Panc1 (cell line): ENCODE results near the gene PTGDS.

Source experiments
- POLR2AphosphoS5 ChIP-seq: IDR thresholded peaks from 2 replicates; pipeline ENCODE4 v1.6.1; 2012; ENCODE audit warnings: mild to moderate bottlenecking, low read depth, low read length, moderate library complexity
- TF ChIP-seq, protein P1 (sequence below): fragments of 450-650 bp; IDR thresholded peaks from 2 replicates; pipeline ENCODE4 v1.5.1; 2017; ENCODE audit warnings: mild to moderate bottlenecking

DNA sequence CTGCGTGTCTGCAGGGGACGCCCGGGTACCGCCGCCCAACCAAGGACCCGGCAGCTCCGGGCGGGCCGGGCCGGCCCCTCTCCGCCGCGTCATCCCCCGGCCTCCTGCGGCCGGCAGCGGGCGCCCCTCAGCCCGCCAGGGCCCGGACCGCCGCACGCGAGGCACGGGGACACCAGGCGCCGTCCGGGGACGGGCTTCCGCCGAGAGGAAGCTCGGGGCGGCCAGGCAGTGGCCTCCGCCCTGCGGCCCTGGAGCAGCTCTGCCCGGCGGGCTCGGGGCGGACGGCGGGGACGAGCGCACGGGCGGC, 33.1 kb upstream of the PTGDS start:
- no peak for TF ChIP-seq POLR2AphosphoS5
- TF ChIP-seq, protein P1, sequence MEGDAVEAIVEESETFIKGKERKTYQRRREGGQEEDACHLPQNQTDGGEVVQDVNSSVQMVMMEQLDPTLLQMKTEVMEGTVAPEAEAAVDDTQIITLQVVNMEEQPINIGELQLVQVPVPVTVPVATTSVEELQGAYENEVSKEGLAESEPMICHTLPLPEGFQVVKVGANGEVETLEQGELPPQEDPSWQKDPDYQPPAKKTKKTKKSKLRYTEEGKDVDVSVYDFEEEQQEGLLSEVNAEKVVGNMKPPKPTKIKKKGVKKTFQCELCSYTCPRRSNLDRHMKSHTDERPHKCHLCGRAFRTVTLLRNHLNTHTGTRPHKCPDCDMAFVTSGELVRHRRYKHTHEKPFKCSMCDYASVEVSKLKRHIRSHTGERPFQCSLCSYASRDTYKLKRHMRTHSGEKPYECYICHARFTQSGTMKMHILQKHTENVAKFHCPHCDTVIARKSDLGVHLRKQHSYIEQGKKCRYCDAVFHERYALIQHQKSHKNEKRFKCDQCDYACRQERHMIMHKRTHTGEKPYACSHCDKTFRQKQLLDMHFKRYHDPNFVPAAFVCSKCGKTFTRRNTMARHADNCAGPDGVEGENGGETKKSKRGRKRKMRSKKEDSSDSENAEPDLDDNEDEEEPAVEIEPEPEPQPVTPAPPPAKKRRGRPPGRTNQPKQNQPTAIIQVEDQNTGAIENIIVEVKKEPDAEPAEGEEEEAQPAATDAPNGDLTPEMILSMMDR: no peak
